Ishikawa (cell line): Measurements from ENCODE around the gene TNRC6A.

Source experiments
- CEBPB ChIP-seq: IDR thresholded peaks from 2 replicates; pipeline ENCODE4 v1.6.1; 2012
- CREB1 ChIP-seq: IDR thresholded peaks from 2 replicates; pipeline ENCODE4 v1.6.1; 2012; ENCODE audit warnings: low read depth
- EGR1 ChIP-seq: IDR thresholded peaks from 2 replicates; pipeline ENCODE4 v1.6.1; 2012
- EP300 ChIP-seq: IDR thresholded peaks from 2 replicates; pipeline ENCODE4 v1.6.1; 2012; ENCODE audit warnings: borderline replicate concordance
- FOXM1 ChIP-seq: IDR thresholded peaks from 2 replicates; pipeline ENCODE4 v1.6.1; 2012; ENCODE audit warnings: low read depth, borderline replicate concordance
- NFIC ChIP-seq: IDR thresholded peaks from 2 replicates; pipeline ENCODE4 v1.6.1; 2012
- RAD21 ChIP-seq: IDR thresholded peaks from 2 replicates; pipeline ENCODE4 v1.6.1; 2012; ENCODE audit warnings: low read depth
- TAF1 ChIP-seq: IDR thresholded peaks from 2 replicates; pipeline ENCODE4 v1.6.1; 2012; ENCODE audit warnings: low read depth, mild to moderate bottlenecking
- TCF12 ChIP-seq: IDR thresholded peaks from 2 replicates; pipeline ENCODE4 v1.6.1; 2012; ENCODE audit warnings: low read depth
- TEAD4 ChIP-seq: IDR thresholded peaks from 2 replicates; pipeline ENCODE4 v1.6.1; 2012
- YY1 ChIP-seq: IDR thresholded peaks from 2 replicates; pipeline ENCODE4 v1.6.1; 2012; ENCODE audit warnings: low read depth
- ZBTB7A ChIP-seq: IDR thresholded peaks from 2 replicates; pipeline ENCODE4 v1.6.1; 2012; ENCODE audit warnings: low read depth
- TF ChIP-seq, protein P1 (sequence below): IDR thresholded peaks from 2 replicates; pipeline ENCODE4 v1.6.1; 2012; ENCODE audit warnings: low read depth, mild to moderate bottlenecking
- TF ChIP-seq, protein P2 (sequence below): IDR thresholded peaks from 2 replicates; pipeline ENCODE4 v1.6.1; 2012
- TF ChIP-seq, protein P3 (sequence below): IDR thresholded peaks from 2 replicates; pipeline ENCODE4 v1.6.1; 2012

Gene TNRC6A

DNA sequence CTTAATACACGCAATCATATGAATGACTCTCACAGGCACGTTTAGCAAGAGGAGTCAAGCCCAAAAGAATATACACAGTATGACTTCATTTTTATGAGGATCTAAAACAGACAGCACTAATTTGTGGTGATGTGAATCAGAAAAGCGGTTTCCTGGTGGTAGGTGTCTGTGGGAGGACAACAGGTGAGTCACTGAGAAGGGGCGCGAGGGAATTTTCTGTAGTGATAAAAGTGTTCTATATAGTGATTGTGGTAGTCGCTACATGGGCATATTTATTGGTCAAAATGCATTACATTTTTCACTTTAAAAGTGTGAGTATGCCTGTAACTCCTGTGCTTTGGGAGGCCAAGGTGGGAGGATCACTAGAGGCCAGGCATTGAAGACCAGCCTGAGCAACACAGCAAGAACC is 7.6 kb upstream of the TNRC6A start:
- TF ChIP-seq TCF12 (no peak), RAD21 (no peak), TAF1 (no peak)

DNA sequence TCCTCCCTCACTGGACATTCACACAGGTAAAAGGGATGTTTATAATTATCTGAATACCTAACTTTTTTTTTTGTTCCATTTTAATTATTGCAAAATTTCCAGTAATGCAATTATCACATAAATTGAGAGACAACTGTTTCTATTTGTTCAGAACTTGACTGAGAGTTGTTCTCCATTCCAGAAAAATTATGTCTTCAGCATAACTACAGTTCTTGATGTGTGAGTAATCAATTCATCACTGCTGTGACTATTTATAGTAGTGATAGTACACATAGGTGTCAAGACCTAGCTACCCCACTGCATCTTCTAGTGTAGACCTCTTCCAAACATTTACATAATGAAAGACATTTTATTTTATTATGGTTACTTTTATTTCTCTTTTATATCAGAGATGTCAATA is 5.8 kb upstream of the TNRC6A start:
- no peak for TF ChIP-seq RAD21
- TF ChIP-seq, protein P1, sequence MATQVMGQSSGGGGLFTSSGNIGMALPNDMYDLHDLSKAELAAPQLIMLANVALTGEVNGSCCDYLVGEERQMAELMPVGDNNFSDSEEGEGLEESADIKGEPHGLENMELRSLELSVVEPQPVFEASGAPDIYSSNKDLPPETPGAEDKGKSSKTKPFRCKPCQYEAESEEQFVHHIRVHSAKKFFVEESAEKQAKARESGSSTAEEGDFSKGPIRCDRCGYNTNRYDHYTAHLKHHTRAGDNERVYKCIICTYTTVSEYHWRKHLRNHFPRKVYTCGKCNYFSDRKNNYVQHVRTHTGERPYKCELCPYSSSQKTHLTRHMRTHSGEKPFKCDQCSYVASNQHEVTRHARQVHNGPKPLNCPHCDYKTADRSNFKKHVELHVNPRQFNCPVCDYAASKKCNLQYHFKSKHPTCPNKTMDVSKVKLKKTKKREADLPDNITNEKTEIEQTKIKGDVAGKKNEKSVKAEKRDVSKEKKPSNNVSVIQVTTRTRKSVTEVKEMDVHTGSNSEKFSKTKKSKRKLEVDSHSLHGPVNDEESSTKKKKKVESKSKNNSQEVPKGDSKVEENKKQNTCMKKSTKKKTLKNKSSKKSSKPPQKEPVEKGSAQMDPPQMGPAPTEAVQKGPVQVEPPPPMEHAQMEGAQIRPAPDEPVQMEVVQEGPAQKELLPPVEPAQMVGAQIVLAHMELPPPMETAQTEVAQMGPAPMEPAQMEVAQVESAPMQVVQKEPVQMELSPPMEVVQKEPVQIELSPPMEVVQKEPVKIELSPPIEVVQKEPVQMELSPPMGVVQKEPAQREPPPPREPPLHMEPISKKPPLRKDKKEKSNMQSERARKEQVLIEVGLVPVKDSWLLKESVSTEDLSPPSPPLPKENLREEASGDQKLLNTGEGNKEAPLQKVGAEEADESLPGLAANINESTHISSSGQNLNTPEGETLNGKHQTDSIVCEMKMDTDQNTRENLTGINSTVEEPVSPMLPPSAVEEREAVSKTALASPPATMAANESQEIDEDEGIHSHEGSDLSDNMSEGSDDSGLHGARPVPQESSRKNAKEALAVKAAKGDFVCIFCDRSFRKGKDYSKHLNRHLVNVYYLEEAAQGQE = no peak
- TF ChIP-seq, protein P2, sequence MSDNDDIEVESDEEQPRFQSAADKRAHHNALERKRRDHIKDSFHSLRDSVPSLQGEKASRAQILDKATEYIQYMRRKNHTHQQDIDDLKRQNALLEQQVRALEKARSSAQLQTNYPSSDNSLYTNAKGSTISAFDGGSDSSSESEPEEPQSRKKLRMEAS = no peak
- TF ChIP-seq CREB1 = no peak
- no peak for TF ChIP-seq ZBTB7A
- TF ChIP-seq FOXM1 = no peak
- TF ChIP-seq TCF12 = no peak
- TF ChIP-seq EGR1 = no peak
- TF ChIP-seq TAF1 = no peak
- TF ChIP-seq NFIC = no peak
- TF ChIP-seq TEAD4 = no peak
- no peak for TF ChIP-seq CEBPB
- TF ChIP-seq YY1 = no peak
- no peak for TF ChIP-seq EP300
- TF ChIP-seq, protein P3, sequence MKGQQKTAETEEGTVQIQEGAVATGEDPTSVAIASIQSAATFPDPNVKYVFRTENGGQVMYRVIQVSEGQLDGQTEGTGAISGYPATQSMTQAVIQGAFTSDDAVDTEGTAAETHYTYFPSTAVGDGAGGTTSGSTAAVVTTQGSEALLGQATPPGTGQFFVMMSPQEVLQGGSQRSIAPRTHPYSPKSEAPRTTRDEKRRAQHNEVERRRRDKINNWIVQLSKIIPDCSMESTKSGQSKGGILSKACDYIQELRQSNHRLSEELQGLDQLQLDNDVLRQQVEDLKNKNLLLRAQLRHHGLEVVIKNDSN = no peak

DNA sequence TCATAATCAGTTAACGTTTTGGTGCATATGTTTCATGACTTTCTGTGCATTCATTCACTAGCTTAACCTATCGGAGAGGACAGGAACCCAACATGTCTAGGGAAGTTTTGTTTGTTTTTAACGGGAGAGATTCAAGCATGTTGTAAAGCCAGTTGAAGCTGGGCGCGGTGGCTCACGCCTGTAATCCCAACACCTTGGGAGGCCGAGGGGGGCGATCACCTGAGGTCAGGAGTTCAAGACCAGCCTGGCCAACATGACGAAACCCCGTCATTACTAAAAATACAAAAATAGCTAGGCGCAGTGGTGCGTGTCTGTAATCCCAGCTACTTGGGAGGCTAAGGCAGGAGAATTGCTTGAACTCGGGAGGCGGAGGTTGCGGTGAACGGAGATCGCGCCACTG is 1.4 kb upstream of the TNRC6A start:
- TF ChIP-seq FOXM1 (no peak), ZBTB7A (no peak), CEBPB (no peak), RAD21 (no peak), EP300 (no peak), CREB1 (no peak), TAF1 (no peak), YY1 (no peak), TCF12 (no peak), NFIC (no peak), EGR1 (no peak), TEAD4 (no peak)
- TF ChIP-seq, protein P3 = no peak
- TF ChIP-seq, protein P2 = no peak
- TF ChIP-seq, protein P1 = no peak

DNA sequence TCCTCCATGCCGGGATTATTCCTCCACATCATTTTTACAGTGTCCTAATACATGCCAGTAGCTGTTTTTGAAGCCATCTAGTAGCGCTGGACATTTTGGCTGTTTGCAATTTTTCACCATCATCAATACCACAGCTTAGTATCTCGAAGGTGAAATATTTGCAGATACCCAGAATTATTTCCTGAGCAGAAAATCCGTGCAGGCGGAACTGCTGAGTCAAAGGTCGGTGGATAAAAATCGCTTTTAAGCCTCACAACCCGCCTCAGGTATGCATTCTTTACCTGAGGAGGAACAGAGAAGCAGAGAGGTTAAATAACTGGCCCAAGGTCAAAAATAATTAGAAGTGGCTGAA is 584 bp upstream of the TNRC6A start:
- TF ChIP-seq FOXM1 = no peak

DNA sequence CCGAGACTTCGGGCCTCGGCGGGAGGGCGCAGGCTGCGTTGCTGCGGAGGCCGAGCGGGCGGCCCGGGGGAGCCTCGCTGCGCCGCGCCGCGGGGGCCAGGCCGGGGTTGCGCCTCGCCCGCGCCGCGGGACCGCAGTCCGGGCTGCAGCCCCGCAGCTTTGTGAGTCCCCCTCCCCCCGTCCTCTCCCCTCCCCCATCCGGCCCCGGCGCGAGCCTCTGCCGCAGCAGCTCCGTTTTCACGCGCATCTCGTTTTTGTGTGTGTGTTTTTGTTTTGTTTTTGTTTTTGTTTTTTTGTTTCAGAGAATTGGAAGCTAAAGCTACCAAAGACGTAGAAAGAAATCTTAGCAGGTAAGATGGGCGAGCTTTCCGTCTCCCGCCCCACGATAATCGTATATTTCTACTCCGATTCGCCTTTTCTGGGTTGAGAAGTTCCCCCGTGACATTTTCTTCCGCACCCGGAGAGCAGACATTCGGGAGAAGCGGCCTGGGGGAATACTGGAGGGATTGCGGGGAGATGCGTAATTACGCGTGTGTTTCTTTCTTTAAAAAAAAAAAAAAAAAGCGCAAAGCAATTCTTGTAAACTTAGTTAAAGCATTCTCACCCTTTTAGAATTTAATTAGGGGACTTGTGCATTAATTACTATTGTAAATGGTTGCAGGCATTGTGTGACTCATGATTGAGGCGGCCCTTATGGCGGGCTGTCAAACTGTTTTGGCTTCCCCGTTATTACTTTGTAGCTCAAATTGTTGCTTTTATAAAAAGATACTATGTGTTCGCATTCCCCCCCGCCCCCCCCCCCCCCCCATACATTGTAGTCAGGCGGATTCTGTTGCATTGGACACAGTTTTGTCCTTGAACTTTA is 732 bp downstream of the TNRC6A start:
- TF ChIP-seq ZBTB7A (no peak), TAF1 (no peak), EGR1 (no peak), TCF12 (no peak), RAD21 (no peak), NFIC (no peak), TEAD4 (no peak), FOXM1 (no peak), YY1 (no peak), CREB1 (no peak), EP300 (no peak), CEBPB (no peak)
- TF ChIP-seq, protein P1 = no peak
- TF ChIP-seq, protein P2 = no peak
- TF ChIP-seq, protein P3 = no peak
